H9 (cell line): Measurements from ENCODE around the gene HTR7. TPM values are rescaled to one million over a fixed set of nuclear protein-coding genes. Genes with fewer than 3 reads are reported as not detected.

ENCODE experiments used
- DNase-seq: peaks from one replicate; pipeline ENCODE4 v3.0.0-alpha.2; 2017
- H2AFZ ChIP-seq: one replicate; pipeline ENCODE4 v1.6.1; 2013; ENCODE audit warnings: mild to moderate bottlenecking, low read length, control low read depth, moderate library complexity
- H2AK5ac ChIP-seq: 2 replicates; pipeline ENCODE4 v1.6.1; 2013; ENCODE audit warnings: low read length, control low read depth, mixed read lengths; ENCODE audit not compliant: insufficient read length
- H2BK120ac ChIP-seq: one replicate; pipeline ENCODE4 v1.6.1; 2013; ENCODE audit warnings: low read depth, mild to moderate bottlenecking, low read length, control low read depth, inconsistent platforms; ENCODE audit not compliant: poor library complexity, severe bottlenecking
- H2BK12ac ChIP-seq: 2 replicates; pipeline ENCODE4 v1.6.1; 2013; ENCODE audit warnings: low read length, control low read depth, mixed read lengths, low read depth; ENCODE audit not compliant: insufficient read length
- H2BK15ac ChIP-seq: 2 replicates; pipeline ENCODE4 v1.6.1; 2013; ENCODE audit warnings: low read depth, low read length, control low read depth
- H2BK20ac ChIP-seq: one replicate; pipeline ENCODE4 v1.6.1; 2013; ENCODE audit warnings: low read depth, mild to moderate bottlenecking, low read length, control low read depth, inconsistent platforms; ENCODE audit not compliant: poor library complexity, severe bottlenecking
- H2BK5ac ChIP-seq: 2 replicates; pipeline ENCODE4 v1.6.1; 2013; ENCODE audit warnings: low read length, control low read depth, mixed read lengths; ENCODE audit not compliant: insufficient read length
- H3K14ac ChIP-seq: 2 replicates; pipeline ENCODE4 v1.6.1; 2013; ENCODE audit warnings: low read length, control low read depth; ENCODE audit not compliant: insufficient read depth
- H3K18ac ChIP-seq: 2 replicates; pipeline ENCODE4 v1.6.1; 2013; ENCODE audit warnings: low read depth, mild to moderate bottlenecking, mixed read lengths, low read length, control low read depth; ENCODE audit not compliant: insufficient read length
- H3K23ac ChIP-seq: 2 replicates; pipeline ENCODE4 v1.6.1; 2013; ENCODE audit warnings: low read length, control low read depth, mixed read lengths, low read depth; ENCODE audit not compliant: insufficient read length
- H3K23me2 ChIP-seq: 2 replicates; pipeline ENCODE4 v1.6.1; 2013; ENCODE audit warnings: low read depth, mild to moderate bottlenecking, mixed read lengths, low read length, control low read depth; ENCODE audit not compliant: insufficient read length, poor library complexity, severe bottlenecking
- H3K27ac ChIP-seq: 2 replicates; pipeline ENCODE4 v1.5.1; 2013; ENCODE audit warnings: low read length, control low read depth, mixed read lengths, low read depth; ENCODE audit not compliant: insufficient read length
- H3K27me3 ChIP-seq: 2 replicates; pipeline ENCODE4 v1.6.1; 2013; ENCODE audit warnings: low read length, control low read depth, inconsistent platforms; ENCODE audit not compliant: insufficient read depth
- H3K4ac ChIP-seq: 2 replicates; pipeline ENCODE4 v1.6.1; 2013; ENCODE audit warnings: low read depth, mild to moderate bottlenecking, control low read depth, inconsistent platforms, low read length, moderate library complexity
- H3K4me1 ChIP-seq: 2 replicates; pipeline ENCODE4 v1.6.1; 2013; ENCODE audit warnings: low read length, control low read depth, inconsistent platforms; ENCODE audit not compliant: insufficient read depth
- H3K4me2 ChIP-seq: 2 replicates; pipeline ENCODE4 v1.6.1; 2013; ENCODE audit warnings: low read length, control low read depth, mixed read lengths; ENCODE audit not compliant: insufficient read length, insufficient read depth
- H3K56ac ChIP-seq: 2 replicates; pipeline ENCODE4 v1.6.1; 2013; ENCODE audit warnings: low read depth, mild to moderate bottlenecking, mixed read lengths, low read length, control low read depth; ENCODE audit not compliant: insufficient read length
- H3K79me1 ChIP-seq: 2 replicates; pipeline ENCODE4 v1.6.1; 2013; ENCODE audit warnings: low read depth, mild to moderate bottlenecking, moderate library complexity, low read length, control low read depth, inconsistent platforms; ENCODE audit not compliant: insufficient read depth, poor library complexity, severe bottlenecking
- H3K79me2 ChIP-seq: 2 replicates; pipeline ENCODE4 v1.6.1; 2013; ENCODE audit warnings: low read length, control low read depth, inconsistent platforms; ENCODE audit not compliant: insufficient read depth
- H3K9ac ChIP-seq: 2 replicates; pipeline ENCODE4 v1.6.1; 2013; ENCODE audit warnings: low read length, control low read depth, mixed read lengths; ENCODE audit not compliant: insufficient read length; ENCODE audit errors: extremely low read depth
- H3K9me3 ChIP-seq: one replicate; pipeline ENCODE4 v1.6.1; 2013; ENCODE audit warnings: low read depth, low read length, inconsistent platforms; ENCODE audit not compliant: control insufficient read depth
- H3T11ph ChIP-seq: one replicate; pipeline ENCODE4 v1.6.1; 2013; ENCODE audit warnings: mild to moderate bottlenecking, low read length, control low read depth, inconsistent platforms
- H4K20me1 ChIP-seq: one replicate; pipeline ENCODE4 v1.6.1; 2013; ENCODE audit not compliant: control insufficient read depth, insufficient read length, insufficient read depth
- H4K5ac ChIP-seq: 2 replicates; pipeline ENCODE4 v1.6.1; 2013; ENCODE audit warnings: low read depth, mild to moderate bottlenecking, mixed read lengths, low read length, control low read depth; ENCODE audit not compliant: insufficient read length
- H4K8ac ChIP-seq: replicated peaks from 2 replicates; pipeline ENCODE4 v1.6.1; 2013; ENCODE audit warnings: low read length, control low read depth, mixed read lengths, low read depth; ENCODE audit not compliant: insufficient read length
- H4K91ac ChIP-seq: 2 replicates; pipeline ENCODE4 v1.6.1; 2013; ENCODE audit warnings: low read depth, mild to moderate bottlenecking, moderate library complexity, mixed read lengths, low read length, control low read depth; ENCODE audit not compliant: insufficient read length
- H3K27ac Mint-ChIP-seq, 3 experiments: 2 replicates in 2 of 3; 3 replicates in 1 of 3; pipeline ENCODE4 v1.8.0; 2020 to 2021; ENCODE audit warnings: mixed read lengths in 3 of 3, mild to moderate bottlenecking in 1 of 3, moderate library complexity in 1 of 3
- H3K27me3 Mint-ChIP-seq: 2 replicates; pipeline ENCODE4 v1.8.0; 2021; ENCODE audit warnings: low read depth, mild to moderate bottlenecking, moderate library complexity, mixed read lengths
- H3K36me3 Mint-ChIP-seq, 3 experiments: 2 replicates in 2 of 3; 3 replicates in 1 of 3; pipeline ENCODE4 v1.8.0; 2020 to 2021; ENCODE audit warnings: low read depth in 3 of 3, mixed read lengths in 3 of 3; ENCODE audit not compliant: insufficient read depth in 1 of 3
- H3K4me1 Mint-ChIP-seq, 2 experiments: 2 replicates each; pipeline ENCODE4 v1.8.0; 2020; ENCODE audit warnings: mixed read lengths in 2 of 2
- H3K4me3 Mint-ChIP-seq, 2 experiments: 2 replicates in 1 of 2; 3 replicates in 1 of 2; pipeline ENCODE4 v1.8.0; 2020 to 2021; ENCODE audit warnings: mild to moderate bottlenecking in 2 of 2, mixed read lengths in 2 of 2, moderate library complexity in 1 of 2
- H3K9me3 Mint-ChIP-seq, 2 experiments: 2 replicates in 1 of 2; 3 replicates in 1 of 2; pipeline ENCODE4 v1.8.0; 2020; ENCODE audit warnings: mild to moderate bottlenecking in 2 of 2, mixed read lengths in 2 of 2, moderate library complexity in 1 of 2
- WGBS: extraction: QIAGEN DNeasy Blood & Tissue Kit; methylation state at CpG from one replicate; pipeline ENCODE4 v1.1.7; 2013; ENCODE audit warnings: missing lambda C conversion rate, low lambda C conversion rate, mixed read lengths; ENCODE audit not compliant: insufficient read length; ENCODE audit errors: extremely low coverage; 5-methylcytosine and 5-hydroxymethylcytosine counted together
- total RNA-seq: library from RNA; stranded (reverse); gene quantifications from 2 replicates; pipeline ENCODE4 v1.2.1, GENCODE V29; 2021
- TF ChIP-seq, protein P1 (sequence below): fragments of 200-600 bp; sonication (generic); conservative IDR thresholded peaks from 3 replicates; pipeline ENCODE4 v1.8.0; 2021; ENCODE audit warnings: antibody characterized with exemption, mild to moderate bottlenecking

The HTR7 gene
- total RNA-seq, 1 experiment from 2014 or later, result 21.3 TPM

GRCh38 chr10:90893190-90893589, 35.4 kb upstream of the HTR7 start:
- Histone ChIP-seq H3K9me3 (no peaks in the 10 kb centered on the region), H3K23me2 (no peaks in the 10 kb centered on the region), H3K9ac (no peak overlapping the region), H2BK20ac (no peak overlapping the region), H2BK120ac (no peak overlapping the region), H2BK15ac (no peak overlapping the region), H3K56ac (no peak overlapping the region), H2AFZ (no peak overlapping the region), H2BK5ac (no peak overlapping the region), H3T11ph (no peak overlapping the region), H4K20me1 (no peaks in the 10 kb centered on the region), H3K79me2 (no peaks in the 10 kb centered on the region), H3K18ac (no peak overlapping the region), H3K23ac (no peak overlapping the region), H2BK12ac (no peak overlapping the region), H4K91ac (no peak overlapping the region), H3K14ac (no peak overlapping the region), H4K8ac (no peak overlapping the region), H3K4me1 (no peaks in the 10 kb centered on the region), H2AK5ac (no peak overlapping the region), H3K4ac (no peak overlapping the region), H3K4me2 (no peak overlapping the region), H3K79me1 (no peaks in the 10 kb centered on the region), H4K5ac (no peak overlapping the region), H3K27me3 (no peaks in the 10 kb centered on the region), H3K27ac (no peak overlapping the region)
- peaks cover 4 to 14% of the 10 kb centered on the region in 2 experiments for H3K4me1 Mint-ChIP-seq
- H3K27ac Mint-ChIP-seq, result peak overlapping the region in 1 of 3 experiments; percentile 16; a peak in 1 of 7 replicates
- no peaks in the 10 kb centered on the region for H3K9me3 Mint-ChIP-seq
- TF ChIP-seq, protein P1, sequence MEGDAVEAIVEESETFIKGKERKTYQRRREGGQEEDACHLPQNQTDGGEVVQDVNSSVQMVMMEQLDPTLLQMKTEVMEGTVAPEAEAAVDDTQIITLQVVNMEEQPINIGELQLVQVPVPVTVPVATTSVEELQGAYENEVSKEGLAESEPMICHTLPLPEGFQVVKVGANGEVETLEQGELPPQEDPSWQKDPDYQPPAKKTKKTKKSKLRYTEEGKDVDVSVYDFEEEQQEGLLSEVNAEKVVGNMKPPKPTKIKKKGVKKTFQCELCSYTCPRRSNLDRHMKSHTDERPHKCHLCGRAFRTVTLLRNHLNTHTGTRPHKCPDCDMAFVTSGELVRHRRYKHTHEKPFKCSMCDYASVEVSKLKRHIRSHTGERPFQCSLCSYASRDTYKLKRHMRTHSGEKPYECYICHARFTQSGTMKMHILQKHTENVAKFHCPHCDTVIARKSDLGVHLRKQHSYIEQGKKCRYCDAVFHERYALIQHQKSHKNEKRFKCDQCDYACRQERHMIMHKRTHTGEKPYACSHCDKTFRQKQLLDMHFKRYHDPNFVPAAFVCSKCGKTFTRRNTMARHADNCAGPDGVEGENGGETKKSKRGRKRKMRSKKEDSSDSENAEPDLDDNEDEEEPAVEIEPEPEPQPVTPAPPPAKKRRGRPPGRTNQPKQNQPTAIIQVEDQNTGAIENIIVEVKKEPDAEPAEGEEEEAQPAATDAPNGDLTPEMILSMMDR, result no peak
- peaks cover 4 to 68% (median 60%) of the 10 kb centered on the region in 3 experiments; a peak in 6 of 7 replicates for H3K36me3 Mint-ChIP-seq
- no peaks in the 10 kb centered on the region for H3K27me3 Mint-ChIP-seq
- no peak overlapping the region for H3K4me3 Mint-ChIP-seq
- WGBS, result no CpG with 5 or more reads among the region's 3 CpGs
- no peak for DNase-seq
